HG03565 (cell line): Measurements from ENCODE around the gene CPEB1.
"Not testable (repeated sequence)": the region's sequence is repeated elsewhere in the genome, so short reads cannot be mapped to it uniquely, and the experiment has no call there.

Source experiments
- ATAC-seq: cut with Tn5 transposase; IDR thresholded peaks from one replicate; pipeline ENCODE4 v1.9.1; 2021; ENCODE audit warnings: mild to moderate bottlenecking, moderate library complexity; ENCODE audit not compliant: unreplicated experiment

CPEB1 gene

GRCh38 chr15:82548700-82549099 is 98.5 kb downstream of the CPEB1 start:
- no peak for ATAC-seq

- no peak for ATAC-seq
Measured at GRCh38 chr15:82545478-82545877, 101.7 kb downstream of the CPEB1 start.

GRCh38 chr15:82545002-82545401 is 102.2 kb downstream of the CPEB1 start:
- no peak for ATAC-seq

DNA sequence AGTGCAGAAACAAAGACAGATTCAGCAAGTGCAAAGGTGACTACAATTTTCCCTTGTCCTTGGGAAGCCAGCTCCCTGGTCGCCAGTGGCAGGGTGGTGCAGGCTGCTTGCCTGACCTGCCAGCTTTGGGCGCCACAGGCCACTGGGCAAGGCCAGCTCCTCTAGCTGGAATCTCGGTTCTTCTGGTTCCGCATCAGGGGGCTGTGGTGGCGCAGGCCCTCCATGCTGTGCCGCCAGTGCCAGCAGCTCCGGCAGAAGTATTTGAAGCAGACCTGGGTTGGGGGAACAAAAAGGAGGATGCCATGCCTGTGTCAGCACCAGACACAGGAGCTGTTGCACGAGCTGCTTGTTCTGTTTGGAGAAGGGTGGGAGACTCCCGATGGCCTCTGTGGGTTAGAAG is 102.7 kb downstream of the CPEB1 start:
- ATAC-seq = no peak

DNA sequence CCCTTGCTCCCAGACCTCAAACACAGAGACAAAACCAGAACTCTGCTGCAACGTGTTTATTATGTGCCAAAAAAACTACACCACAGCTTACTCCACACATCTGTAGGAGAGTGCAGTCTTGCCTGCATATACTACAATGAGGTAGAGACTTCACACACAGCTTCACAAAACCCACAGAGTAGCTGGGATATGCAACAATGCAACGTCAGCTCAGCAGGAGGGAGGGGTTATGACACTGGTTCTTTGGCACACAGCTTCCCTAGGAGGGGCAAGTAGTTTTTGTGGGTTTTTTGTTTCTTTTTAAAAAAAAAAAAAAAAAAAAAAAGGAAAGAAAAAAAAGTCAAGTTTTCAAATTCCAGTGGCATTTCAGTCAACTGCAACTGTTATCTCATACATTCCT is 104.0 kb downstream of the CPEB1 start:
- no peak for ATAC-seq

- ATAC-seq = no peak
Measured at GRCh38 chr15:82540984-82541431, 106.2 kb downstream of the CPEB1 start.

DNA sequence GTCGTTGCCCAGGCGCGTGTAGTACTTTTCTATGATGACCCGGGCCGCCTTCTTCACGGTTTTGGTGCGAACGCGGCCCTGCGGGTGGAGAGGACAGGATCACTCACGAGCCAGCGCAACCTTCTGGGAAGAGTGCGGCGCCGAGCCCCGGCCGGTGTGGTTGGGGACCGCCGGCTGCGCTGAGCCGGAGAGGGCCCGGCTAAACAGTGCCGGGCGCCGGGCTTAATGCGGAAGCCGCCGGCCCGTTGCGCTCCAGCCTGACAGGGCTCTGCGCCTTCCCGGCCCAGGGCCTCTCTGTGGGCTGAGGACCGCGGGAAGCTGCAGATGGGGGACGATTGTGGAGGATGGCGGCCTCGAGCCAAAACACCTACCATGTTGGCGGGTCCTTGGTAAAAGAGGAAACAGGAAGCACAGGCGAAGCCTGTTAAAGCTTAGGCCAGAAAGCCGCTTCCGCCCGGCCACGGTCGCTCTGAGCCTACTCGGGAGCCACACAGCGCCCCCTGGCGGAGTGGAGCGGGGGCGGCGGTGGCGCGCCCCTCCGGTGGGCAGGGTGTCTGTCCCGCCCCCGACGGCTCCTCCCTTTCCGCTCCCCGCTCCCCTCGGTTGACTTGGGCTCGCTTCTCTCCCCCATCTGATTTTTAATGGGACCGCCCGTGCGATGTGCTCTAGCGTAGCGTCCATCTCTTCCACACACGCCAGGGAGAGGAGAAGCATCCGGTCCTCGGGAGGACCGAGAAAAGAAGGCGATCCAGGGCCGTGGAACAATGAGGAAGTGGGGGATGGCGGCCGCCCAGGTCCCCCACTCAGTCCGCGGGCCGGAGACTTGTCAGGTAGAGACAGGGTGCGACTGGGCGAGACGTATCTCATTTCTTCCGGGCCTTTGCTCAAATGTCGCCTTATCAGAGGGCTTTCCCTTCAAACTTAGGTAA is 106.8 kb downstream of the CPEB1 start, which contains the start of gene RPS17:
RPS17 (minus strand) TSS at position 403 of the 929 bp plus-strand sequence; CDS start at position 374, 29 bp downstream.
- peak; percentile 94 for ATAC-seq

- ATAC-seq = no peak
Measured at GRCh38 chr15:82539691-82540054, 107.5 kb downstream of the CPEB1 start.

- ATAC-seq = no peak
Measured at GRCh38 chr15:82538961-82539690, 108.0 kb downstream of the CPEB1 start.

- ATAC-seq = no peak
Measured at GRCh38 chr15:82537351-82537908, 109.7 kb downstream of the CPEB1 start.

DNA sequence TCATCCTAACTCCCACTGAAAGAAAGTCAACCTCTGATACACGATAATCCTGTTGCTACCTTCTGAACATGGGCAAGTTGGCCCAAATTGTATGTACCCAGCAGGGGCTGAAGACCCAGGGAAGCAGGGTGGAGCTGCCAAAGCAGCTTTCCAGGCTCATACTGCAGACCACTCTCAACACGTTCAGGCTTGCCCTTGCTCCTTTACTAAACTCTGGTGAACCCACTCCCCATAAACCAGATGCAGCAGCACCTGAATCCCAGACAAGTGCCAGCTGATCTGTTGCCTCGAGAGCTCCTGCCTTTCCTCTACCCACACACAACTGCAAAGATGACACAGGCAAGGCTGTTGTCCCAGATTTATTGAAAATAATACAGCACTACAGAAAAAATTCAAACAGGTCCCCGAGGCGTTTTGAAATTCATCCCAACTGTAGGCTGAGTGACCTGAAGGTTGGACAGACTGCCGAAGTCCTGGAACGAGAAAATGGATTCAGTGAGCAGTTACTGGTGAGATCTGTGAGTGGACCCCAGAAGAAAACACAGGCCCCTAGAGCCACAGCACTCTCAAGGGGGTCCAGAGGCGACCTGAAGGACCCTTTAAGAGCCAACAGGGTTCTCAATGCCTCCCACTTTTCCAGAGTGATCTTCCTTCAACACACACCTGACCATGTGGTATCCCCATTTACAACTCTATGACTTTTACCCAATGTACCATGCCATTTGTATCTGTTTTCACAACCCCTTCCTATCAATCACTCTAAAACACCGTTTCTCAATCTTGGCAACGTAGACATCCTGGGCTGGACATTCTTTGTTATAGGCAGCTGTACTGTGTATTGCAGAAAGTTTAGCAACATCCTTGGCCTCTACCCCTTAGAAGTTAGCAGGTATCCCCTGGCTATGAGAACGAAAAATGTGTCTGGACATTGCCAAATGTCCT is 110.5 kb downstream of the CPEB1 start:
- no peak for ATAC-seq

GRCh38 chr15:82535566-82536408 is 111.4 kb downstream of the CPEB1 start:
- no peak for ATAC-seq

GRCh38 chr15:82535151-82535550 is 112.0 kb downstream of the CPEB1 start:
- not testable (repeated sequence) for ATAC-seq

GRCh38 chr15:82534457-82534861 is 112.7 kb downstream of the CPEB1 start:
- ATAC-seq = not testable (repeated sequence)

DNA sequence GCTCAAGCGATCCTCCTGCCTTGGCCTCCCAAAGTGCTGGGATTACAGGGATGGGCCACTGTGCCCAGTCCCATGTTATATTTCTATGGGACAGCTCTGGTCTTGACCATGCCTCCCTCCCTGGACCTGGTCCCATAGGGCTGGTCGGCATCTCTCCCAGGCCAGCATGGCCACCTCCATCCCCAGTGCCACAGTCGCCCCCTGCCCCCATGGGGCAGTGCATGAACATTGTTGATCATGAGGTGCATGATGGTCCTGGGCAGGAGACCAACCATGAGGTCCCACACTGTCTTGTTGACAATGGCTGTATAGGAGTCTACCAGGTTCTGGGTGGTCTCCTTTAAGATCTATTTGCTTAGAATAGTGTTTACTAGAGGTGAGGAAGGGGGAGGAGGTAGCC is 113.4 kb downstream of the CPEB1 start:
- no peak for ATAC-seq

GRCh38 chr15:82532991-82533481 is 114.1 kb downstream of the CPEB1 start:
- ATAC-seq = no peak

DNA sequence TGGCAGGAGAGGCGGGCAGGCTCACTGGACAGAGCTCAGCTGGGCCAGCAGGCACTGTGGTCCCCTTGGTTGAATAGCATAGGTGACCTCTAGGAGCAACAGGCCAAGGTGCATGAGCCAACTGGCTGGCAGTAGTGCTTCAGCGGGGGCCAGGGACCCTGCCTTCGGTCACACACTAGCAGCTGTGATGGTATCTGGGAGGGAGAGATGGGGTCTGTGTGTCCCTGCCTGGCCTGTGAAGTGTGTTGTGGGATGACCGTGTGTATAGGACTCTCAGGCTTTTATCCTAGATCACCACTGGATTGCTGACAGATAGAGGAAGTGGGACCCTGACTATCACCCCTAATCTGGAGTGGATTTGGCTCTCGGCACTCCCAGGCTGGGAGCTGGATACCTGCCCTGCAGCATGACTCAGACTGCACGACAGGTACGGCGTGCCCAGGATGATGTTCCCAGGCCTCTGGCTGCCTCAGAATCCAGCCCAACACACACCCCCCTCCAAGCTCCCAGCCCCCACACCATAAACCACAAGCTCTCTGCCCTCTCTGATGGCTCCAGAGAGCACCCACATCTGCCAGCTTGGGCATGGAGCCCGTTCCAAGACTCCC is 114.7 kb downstream of the CPEB1 start:
- ATAC-seq = no peak

- no peak for ATAC-seq
Measured at GRCh38 chr15:82531496-82532382, 115.4 kb downstream of the CPEB1 start.
